Stimulated activated CD8-positive, alpha-beta memory T cell treated with anti-CD3 and anti-CD28 coated beads, Interleukin-15, amount 100 ng/mL, for 24 hours (primary cell): ENCODE results near the gene DNAJB6.
A peak's percentile ranks its signal among the peaks of the same experiment; 100 is the strongest.

Experiments used
- DNase-seq: peaks from one replicate; pipeline ENCODE4 v3.0.0-alpha.2; 2020; ENCODE audit warnings: low read depth

DNAJB6 gene

DNA sequence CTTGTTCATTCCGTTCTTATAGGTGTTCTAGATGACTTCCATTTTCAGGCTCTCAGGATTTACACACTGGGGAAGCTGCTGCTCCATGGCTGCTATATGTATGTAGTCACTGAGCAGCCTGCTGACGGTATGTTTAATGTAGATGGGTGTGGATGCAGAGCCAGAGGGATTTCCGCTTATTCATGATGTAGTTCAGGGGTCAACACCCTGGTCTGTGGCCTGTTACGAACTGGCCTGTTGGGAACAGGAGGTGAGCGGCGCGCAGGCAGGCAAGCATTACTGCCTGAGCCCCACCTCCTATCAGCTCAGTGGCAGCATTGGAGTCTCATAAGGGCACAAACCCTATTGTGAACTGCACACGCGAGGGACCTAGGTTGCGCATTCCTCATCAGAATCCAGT lies 33.9 kb downstream of the DNAJB6 start:
- no peak for DNase-seq

DNA sequence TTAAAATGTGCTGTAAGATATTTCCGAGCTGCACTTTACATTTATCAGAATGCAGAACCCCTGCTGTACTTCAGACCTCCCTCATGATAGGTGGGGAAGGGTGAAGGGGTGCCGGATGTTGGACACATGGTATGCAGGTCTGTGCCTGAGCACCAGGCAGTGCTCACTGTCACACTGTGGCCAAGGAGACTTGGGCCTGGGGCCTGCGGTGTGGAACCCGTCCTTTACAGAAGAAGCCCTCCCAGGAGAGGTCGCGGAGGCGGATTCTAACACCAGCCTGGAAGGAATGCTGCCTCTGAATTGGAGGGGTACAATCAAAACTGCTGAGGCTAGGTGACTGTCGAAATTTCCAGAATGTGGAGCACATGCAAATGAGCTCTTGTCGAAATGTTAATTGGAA lies 34.5 kb downstream of the DNAJB6 start:
- DNase-seq = no peak

DNA sequence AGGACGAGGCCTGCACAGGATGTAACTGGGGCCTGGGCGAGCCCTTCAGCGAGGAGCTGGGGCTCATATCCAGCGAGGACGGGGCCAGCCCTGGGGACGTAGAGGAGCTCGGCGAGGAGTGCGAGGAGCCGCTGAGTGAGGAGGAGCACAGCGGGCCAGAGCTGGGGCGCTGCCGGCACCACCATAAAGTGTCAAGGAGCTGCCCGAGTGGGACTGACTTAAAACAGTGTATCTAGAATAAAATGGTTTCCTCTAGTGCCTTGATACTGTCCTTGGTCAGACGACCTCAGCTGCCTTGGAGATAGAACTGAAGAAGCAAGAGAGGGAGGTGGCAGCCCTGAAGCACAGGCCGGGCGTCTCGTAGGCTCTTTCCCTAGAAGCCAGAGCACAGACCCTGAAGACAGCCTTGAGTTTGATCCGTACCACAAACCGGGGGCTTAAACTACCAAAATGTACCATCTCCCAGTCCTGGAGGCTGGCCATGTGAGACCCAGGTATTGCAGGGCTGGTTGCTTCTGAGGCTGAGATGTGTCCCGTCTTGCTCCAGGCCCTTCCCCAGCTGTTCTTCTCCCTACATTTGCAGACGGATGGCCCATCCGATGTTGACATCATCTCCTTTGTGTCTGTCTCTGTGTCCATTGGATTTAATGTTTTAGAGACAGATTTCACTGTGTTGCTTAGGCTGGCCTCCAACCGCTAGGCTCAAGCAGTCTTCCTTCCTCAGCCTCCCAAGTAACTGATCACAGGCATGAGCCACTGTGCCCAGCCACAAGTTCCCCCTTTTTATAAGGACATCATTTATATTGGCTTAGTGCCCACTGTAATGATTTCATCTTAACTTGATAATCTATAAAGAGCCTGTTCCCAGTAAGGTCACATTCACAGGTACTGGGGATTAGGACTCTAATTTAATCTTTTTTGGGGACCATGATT lies 35.8 kb downstream of the DNAJB6 start:
- DNase-seq = no peak

DNA sequence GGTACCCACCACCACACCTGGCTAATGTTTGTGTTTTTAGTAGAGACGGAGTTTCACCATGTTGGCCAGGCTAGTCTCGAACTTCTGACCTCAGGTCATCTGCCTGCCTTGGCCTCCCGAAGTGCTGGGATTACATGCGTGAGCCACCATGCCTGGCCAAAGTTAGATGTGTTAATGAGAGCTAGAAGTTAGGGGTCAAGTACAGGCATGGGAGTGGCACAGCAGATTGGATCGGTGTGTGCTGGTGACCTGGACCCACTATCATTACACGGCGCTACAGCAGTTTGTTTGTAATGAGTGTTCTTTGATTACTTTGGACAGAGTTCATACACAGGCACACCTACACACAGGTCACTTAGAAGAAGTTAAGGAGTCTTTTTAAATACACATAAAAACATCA lies 36.7 kb downstream of the DNAJB6 start:
- DNase-seq = no peak

DNA sequence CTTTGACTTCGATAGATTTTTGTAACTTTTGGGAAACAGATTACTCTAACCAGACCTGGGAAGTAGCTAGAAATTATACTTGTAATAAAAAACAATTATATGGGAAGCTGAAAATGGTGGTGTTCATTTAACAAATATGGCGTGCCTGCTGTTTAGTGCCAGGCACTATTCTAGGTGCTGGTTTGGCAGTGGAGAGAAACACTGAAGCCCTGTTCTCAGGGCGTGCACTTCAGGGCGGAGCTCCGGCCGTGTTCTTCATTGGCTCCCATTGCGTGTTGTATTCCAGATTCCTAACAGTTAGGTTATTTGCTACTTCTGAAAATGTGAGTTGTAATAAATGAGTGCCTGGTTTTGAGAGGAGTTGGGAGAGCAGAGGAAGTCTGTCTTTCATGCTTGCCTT lies 38.6 kb downstream of the DNAJB6 start:
- no peak for DNase-seq

DNA sequence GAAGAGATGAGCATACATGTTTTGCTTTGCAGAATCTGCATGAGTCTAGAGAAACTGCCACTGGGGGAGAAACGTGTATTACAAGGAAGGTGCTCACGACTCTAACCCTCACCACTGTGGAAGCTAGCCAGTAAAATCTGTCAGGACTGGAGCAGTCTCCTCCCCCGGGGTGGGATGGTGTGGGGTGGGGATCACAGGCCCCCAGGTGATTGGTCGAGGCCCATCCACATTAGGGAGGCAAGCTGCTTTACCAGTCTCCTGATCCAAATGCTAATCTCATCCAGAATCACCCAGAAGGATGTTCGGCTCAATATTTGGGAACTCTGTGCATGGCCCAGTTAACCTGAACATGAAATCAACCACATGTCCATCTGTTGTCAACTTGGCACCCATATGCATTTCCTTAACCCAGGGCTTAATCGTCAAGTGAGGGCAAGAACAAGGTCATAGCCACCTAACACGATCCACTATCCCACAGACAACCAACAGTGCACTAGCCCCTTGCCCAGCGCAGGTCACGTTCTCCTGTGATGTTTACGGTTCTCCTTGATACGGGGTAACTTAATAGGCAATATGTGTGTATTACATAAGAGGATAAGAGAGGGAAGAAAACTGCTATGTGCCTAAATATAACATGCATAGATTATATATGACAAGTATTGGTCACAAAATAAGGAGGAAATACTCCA lies 40.8 kb downstream of the DNAJB6 start:
- no peak for DNase-seq

DNA sequence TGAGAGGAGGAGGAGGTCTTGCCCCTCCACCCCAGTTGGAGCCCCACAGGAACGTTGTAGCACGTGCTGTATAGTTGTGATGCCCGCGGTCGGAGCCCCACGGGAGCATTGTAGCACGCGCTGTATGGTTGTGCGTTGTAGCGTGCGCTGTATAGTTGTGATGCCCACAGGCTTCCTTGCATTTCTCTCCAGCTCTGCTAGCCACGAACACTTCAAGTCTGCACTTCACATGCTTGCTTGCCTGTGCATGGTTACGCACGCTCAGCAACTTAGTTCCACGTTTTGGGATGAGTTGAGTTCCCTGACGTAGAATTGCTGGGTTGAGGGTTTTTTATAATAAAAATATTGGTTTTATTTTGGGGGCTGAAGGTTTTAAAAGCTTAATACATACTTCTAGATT lies 41.6 kb downstream of the DNAJB6 start:
- no peak for DNase-seq

DNA sequence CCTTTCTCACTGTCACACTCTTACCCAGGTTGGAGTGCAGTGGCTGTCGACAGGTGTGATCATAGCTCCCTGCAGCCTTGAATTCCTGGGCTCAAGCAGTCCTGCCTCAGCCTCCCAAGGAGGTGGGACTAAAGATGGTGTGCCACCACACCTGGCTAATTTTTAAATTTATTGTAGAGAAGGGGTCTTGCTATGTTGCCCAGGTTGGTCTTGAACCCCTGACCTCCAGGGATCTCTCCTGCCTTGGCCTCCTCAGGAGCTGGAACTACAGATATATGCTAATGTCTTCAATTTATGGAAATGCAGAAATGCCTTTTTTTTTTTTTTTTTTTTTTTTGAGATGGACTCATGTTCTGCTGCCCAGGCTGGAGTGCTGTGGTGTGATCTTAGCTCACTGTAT lies 42.7 kb downstream of the DNAJB6 start:
- no peak for DNase-seq

DNA sequence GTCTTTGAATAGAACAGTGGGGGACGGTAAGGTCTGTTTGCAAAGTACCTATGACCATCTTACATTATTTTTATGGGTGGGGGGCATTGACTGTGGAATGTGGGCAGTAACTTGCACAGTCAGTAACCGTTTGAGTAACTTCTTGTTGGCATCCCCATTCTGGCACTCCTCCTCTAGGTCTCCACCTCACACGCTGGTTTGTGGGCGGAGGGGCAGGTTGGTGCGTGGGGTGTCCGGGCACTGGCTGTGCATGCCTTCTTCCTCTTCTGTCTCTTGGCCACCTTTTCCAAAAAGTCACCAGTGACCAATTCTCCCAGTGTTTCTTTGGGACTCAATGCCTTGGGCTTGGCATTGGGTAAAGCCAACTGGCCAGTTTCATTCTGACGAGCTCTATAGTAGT lies 43.6 kb downstream of the DNAJB6 start:
- no peak for DNase-seq

DNA sequence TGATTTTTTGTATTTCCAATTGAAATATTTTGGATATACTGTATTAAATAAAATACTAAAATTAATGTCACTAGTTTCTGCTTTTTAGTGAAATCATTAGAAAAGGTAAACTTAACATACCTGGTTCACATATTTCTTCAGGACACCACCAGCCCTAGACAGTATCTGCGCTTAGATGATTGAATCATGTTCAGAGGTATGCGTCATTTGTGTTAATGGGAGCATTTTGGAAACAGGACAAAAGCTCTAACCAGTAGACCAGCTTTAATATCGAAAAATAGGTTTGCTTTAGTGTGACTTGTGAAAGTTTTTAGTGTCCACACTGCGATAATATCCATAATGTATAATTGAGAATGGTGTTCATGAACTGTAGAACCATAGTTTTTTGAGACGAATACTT lies 47.1 kb downstream of the DNAJB6 start:
- DNase-seq = no peak

DNA sequence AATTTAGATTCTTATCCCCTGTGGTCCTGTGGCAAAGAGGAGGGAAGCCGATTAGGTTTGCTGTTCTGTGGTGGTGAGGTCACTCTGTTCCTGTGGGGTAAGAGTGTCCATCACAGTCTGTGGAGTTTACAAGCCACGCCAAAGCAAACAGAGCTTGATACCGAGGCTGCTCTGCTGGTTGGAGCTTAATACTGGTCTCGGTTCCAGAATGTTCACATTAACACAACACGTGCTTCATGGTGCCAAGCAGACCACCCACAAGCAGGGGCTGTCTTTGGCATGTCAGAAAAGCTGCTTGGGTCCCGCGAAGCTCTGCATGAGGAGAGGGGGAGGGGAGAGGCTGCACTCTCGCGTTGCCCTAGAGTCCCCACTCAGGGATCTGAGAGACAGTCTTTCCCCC lies 47.5 kb downstream of the DNAJB6 start:
- DNase-seq = no peak

DNA sequence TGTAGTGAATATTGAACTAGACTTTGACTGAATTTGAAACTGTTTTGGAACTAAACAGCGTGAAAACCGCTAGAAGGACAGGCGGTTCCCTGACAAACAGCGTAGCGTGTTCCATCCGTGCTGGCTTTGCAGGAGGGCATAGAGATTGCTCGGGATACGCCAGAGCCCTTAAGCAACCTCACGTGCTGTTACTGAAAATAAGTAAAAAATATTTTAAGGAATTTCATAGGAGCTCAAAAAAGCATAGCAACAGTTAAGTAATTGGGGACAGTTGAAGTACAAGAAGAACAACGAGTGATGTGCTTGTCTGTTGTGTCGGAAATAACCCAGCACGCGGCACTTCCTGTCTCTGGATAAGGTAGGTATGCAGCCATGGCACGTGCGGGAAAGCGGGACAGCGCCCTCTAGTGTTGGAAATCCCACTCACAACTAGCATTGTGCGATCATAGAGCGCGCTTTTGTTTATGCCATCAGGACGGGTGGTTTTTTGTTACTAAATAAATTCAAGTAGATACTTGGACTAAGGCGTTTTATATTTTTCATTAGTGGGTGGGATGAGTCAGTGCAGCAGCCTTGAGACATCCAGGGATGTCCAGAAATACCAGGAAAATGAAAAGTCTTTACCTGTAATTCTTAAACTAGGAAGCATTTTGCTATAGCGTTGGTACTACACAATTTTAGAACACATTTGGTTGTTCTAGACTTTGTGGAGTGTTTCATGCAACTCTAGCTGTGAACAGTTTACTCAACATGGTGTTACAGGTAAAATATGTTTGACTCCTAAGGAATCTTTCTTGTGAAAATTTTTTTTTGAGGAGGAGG lies 50.4 kb downstream of the DNAJB6 start:
- DNase-seq = peak; percentile 74

DNA sequence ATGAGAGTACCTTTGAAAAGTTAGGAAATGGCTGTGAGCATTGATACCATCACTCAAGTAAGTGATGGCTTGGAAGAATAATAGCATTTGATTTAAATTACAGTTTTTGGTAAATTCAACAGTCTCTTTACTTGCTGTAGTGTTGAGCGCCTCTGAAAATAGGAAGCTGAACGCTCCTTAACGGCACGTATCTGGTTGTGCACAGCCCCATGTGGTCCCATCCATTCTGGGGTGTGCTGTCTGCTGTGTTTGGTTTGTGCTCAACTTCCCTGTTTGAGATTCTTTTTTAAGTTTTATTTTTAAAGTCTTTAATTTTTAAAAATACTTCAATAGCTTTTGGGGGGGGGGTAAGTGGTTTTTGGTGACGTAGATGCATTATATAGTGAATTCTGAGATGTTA lies 51.5 kb downstream of the DNAJB6 start:
- no peak for DNase-seq

DNA sequence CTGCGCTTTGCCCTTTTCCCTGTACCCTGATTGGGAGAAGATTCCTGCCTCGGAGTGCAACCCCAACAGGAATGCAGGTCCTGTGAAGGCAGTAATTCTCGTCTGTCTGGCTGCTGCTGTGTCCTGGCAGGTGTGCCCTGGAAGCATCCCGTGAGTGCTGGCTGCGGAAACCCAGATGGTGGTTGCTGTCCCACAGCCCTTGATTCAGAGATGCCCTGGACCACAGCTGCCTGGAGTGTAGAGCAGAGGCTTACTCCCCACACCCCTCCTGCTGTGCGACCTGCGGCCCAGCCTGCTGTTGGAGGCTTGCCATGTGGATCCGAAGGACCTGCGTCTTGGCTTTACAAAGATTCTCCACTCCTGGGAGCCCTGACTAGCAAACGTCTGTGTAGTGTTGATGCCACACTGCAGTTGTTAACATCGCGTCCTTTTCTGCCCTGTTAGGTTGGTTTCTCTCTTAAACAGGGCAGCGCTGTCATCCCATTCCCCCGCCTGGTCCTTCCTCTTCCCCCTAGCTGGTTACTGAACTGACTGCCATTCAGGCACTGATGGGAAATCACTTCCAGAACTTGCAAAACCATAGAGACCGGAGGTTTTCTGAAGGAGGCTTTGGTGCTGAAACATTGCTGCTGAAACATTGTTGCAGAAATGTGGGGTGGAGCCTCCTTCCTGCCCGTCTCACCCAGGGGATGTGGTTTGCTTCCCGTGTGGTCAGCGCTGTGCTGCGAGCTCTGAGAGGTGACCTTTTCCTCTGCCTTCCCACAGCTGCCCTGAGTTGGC lies 53.3 kb downstream of the DNAJB6 start:
- DNase-seq = no peak

DNA sequence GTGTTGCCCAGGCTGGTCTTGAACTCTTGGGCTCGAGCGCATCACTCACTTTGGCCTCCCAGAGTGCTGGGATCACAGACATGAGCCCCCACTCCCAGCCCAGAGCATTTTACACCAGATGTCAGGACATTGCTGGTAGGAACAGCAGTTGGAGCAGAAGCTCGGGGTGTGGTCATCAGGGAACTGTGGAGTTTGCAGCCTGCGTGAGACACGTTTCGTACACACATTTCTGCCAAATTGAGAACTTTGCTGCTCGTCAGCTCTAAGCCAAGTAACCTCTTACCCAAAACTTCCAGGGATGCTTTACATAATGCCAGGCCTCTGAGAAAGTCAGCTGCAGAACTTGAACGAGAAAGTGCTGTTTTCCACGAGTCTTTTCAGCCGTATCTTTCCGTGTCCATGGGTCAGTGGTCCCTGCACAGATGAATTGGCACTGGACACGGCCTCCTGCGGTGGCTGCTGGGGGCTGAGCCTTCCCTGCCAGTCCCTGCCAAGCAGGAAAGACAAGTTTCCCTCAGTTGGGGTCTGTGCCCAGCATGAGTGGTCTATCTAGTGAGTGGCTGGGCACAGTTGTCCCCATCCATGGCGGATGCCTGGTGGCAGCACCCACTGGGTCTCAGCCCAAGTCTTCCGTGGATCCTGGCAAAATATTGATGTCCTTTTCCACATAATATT lies 54.4 kb downstream of the DNAJB6 start:
- no peak for DNase-seq

DNA sequence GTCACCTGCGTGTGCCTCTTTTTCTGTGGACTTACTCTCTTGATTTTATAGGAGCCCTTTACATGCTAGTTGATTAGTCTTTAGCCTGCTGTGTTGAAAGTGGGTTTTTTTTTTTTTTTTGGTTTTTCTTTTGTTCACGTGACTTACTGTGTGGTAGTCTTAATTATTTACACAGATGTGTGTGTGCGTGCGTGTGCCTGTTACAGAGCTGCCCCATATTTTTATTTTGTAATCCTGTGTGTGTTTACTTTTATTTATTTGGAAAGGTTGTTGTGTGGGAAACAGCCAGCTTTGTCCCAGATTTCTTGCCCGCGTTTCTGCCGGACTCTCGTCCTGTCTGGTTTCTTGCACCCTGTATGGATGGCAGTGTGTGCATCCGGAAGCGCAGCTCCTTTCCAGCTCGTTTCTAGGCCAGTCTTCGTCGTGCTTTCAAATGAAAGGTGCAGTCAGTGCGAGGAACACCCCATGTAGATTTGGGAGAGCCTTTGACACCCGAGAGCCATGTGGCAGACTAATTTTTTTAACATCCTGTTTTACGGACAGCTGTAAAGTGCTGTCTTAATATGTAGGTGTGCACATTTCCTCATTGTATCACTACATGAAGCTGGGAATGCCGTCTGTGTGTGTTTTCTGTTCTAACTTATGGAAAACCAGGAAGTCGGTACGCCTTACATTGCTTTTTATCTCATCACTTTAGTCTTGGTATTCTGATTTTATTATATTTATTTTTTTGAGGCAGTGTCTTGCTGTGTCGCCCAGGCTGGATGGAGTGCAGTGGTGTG lies 55.6 kb downstream of the DNAJB6 start:
- no peak for DNase-seq

DNA sequence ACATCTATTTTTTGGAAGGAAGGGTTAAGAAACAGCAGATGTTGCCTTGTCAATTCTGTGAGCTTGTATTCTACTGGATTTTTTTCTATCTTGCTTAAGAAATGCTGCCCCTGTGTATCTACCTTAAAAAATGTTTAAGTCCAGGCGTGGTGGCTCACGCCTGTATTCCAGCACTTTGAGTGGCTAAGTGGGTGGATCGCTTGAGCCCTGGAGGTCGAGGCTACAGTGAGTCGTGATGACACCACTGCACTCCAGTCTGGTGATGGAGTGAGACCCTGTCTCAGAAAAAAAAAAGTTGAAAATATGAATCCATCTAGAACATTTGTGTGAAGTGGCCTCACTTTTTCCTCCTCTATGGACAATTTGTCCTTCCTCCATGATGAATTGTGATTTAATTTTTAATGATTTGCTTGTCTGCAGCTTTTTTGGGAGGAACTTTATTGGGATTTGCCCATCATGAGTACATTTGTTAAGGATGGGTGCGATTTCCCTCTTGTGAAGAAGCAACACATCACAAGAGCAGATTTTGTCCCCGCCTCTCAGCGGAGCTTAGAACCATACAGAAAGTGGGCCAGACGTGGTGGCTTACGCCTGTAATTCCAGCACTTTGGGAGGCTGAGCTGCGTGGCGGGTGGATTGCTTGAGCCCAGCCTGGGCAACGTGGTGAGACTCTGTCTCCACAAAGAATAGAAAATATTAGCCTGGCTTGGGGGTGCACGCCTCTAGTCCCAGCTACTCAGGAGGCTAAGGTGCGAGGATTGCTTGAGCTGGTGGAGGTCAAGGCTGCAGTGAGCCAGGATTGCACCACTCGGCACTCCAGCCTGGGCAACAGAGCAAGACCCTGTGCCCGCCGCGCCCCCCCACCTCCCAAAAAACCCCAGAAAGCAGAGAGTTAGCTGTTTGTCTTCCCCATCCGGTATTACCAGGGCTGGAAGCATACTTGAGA lies 57.7 kb downstream of the DNAJB6 start:
- no peak for DNase-seq

DNA sequence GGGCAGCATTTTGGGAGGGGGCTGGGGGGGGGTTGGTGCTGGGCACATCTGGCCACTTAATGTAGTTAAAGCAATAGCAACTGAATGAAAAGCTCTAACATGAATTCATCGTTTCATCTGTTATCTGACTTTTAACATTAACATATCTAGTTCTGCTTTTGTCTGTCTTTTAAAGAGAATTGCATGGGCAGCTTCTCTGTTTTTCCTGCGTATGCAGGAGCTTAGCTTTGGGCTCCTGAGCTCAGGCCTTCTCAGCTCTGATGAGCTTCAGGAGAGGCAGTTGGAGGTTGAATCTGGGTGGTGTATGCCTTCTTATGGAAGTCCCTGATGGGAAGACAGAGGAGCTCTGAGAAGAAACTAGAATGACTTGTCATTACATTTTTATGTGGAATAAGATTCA lies 58.4 kb downstream of the DNAJB6 start:
- DNase-seq = no peak

DNA sequence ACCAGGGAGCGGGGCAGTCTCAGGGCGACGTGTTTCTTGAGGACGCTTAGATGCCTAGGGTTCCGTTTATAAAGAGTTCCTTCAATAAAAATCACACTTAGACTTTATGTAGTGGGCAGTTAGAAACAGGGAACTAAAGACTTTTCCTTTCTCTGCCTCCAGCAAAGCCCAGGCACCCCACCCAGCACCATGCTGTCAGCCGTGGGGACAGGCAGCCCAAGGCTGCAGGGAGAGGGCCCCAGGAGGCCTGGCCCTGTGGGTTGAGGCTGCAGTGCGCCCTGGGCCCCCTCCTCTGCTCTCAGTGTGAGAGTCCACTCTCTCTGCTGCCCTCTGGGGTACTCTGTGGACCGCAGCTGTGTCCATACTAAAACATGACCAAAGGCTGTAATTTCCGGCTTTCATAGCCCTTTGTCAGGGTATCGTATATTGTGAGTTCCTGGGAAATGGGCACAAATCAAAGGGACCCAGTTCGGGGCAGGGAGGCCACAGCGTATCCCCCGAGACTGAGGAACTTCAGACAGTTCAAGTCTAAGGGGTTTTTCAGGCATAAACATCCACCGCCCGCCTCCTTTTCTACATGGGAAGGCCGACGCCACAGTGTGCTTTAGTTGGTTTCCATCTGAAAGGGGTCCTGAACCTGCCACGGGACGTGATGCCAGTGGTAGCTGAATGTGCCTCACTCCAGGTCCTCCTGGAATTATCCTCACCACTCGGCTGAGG lies 59.7 kb downstream of the DNAJB6 start:
- no peak for DNase-seq
